Activated CD4-positive, alpha-beta T cell treated with anti-CD3 and anti-CD28 coated beads for 36 hours (primary cell): ENCODE measurements around the gene TRDMT1. TPM values are rescaled to one million over a fixed set of nuclear protein-coding genes. Genes with fewer than 3 reads are reported as not detected.

ENCODE experiments used
- ATAC-seq: fragments of 200-7000 bp; cut with Tn5 transposase; one replicate; pipeline ENCODE4 v1.10.0; 2021; ENCODE audit warnings: mild to moderate bottlenecking, moderate library complexity
- CTCF ChIA-PET: fragments of 350-600 bp; sonication (Branson Sonifier 250); formaldehyde crosslinking; loops from one replicate; lab custom pipeline; 2021; ENCODE audit warnings: antibody characterized with exemption; lab: Charles Lee
- POLR2A ChIA-PET: fragments of 350-600 bp; sonication (Branson Sonifier 250); formaldehyde crosslinking; loops from one replicate; lab custom pipeline; 2021; ENCODE audit warnings: antibody characterized with exemption, inconsistent platforms; lab: Charles Lee
- DNase-seq: peaks from one replicate; pipeline ENCODE4 v3.0.0-alpha.2; 2020
- H3K27ac Mint-ChIP-seq: one replicate; pipeline ENCODE4 v1.8.0; 2021; ENCODE audit warnings: mixed read lengths
- H3K27me3 Mint-ChIP-seq: one replicate; pipeline ENCODE4 v1.8.0; 2021; ENCODE audit warnings: mixed read lengths
- H3K36me3 Mint-ChIP-seq: one replicate; pipeline ENCODE4 v1.8.0; 2021; ENCODE audit warnings: low read depth, mixed read lengths
- H3K4me1 Mint-ChIP-seq: one replicate; pipeline ENCODE4 v1.8.0; 2021; ENCODE audit warnings: mixed read lengths
- H3K4me3 Mint-ChIP-seq: one replicate; pipeline ENCODE4 v1.8.0; 2021; ENCODE audit warnings: mild to moderate bottlenecking, moderate library complexity, mixed read lengths
- H3K9me3 Mint-ChIP-seq: one replicate; pipeline ENCODE4 v1.8.0; 2021; ENCODE audit warnings: low read depth, mixed read lengths
- intact Hi-C, 2 experiments: fragments of 100-400 bp; cut with DNase I in 1 of 2; cut with micrococcal nuclease in 1 of 2; formaldehyde crosslinking; loops; one replicate each; pipeline versions ENCODE4 v1.14.2 to v1.15.1; 2022 to 2024; cut with DNase I, micrococcal nuclease
- total RNA-seq, 2 experiments: library from RNA; stranded (reverse); gene quantifications; one replicate each; pipeline ENCODE4 v1.2.3, GENCODE V29; 2021

The TRDMT1 gene
- total RNA-seq, 2 experiments from 2014 or later: 6.6 to 11.6 TPM

DNA sequence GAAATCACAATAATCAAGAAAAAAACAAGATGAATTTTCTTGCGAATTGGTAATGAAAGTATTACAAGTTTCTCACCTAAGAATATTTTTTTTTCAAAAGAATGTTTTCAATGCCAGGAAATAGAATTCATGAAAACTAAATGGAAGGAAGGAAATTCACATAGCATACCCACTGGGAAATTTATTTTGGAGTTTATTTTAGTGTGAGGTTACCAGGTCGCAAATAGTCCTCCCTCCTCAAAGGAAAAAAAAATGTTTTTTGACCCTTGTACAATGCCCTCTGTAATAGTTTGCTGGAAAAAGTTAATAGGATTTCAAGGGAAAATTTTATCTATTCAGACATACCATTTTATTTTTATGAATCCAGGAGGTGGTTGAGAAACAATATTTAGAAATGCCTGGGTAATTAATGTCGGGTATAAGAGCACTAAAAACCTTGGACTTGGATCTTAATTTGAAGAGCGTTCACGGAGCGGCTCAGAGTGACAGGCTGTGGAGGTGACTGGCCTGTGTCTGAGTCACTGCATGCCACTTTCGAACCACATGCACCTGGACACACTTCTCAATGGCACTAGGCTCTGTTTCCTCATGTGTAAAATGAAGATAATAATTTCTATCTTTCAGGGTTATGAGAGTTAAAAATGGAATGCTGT lies 100.1 kb downstream of the TRDMT1 start:
- DNase-seq: no peak
- intact Hi-C loops: no loop called here
- peaks cover 3% of the 10 kb centered on the region for H3K36me3 Mint-ChIP-seq
- ATAC-seq: no peak
- H3K4me3 Mint-ChIP-seq: no peak overlapping the region
- POLR2A ChIA-PET: no interaction called here
- H3K27me3 Mint-ChIP-seq: no peaks in the 10 kb centered on the region
- CTCF ChIA-PET: no interaction called here
- H3K4me1 Mint-ChIP-seq: no peaks in the 10 kb centered on the region
- H3K27ac Mint-ChIP-seq: no peak overlapping the region
- H3K9me3 Mint-ChIP-seq: no peaks in the 10 kb centered on the region

DNA sequence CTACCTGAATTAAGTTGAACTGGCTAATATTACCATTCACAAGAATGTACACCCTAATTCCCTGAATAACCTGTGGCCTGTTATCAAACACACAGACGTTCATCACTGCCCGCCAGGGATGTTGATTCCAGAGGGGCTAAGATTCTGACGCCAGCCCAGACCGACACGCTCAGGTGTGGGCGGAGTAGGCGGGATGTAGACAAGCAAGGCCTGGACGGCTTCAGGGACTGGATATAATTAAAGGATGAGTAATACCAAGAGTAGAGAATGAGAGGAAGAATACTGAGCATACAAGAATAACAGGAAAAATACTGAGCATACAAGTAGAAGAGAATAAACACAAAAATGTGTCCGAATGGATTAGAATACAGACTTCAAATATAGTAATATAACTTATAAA lies 100.9 kb downstream of the TRDMT1 start:
- no peaks in the 10 kb centered on the region for H3K4me1 Mint-ChIP-seq

DNA sequence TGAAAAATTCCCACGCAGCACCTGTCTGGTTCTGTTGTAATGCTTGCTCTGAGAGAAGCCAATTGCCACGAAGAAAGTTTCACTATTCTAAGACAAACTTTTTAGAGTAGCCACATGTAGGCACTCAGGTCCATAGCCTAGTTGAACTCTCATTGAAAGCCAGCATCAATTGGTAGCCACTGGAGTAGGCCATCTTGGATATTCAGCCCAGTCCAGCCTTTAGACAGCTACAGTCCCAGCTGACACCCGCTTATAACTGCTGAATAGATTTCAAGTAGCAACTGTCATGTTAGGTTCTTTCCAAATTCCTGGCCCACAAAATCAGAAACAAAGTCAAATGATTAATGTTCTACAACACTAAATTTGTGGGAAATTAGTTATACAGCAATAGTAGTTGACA lies 103.5 kb downstream of the TRDMT1 start:
- ChIA-PET CTCF (interaction anchor here (0.8 kb wide), 1 partner anchor 9 kb away, joined by 3 read pairs; no protein-coding TSS in a partner anchor), POLR2A (no interaction called here)
- Mint-ChIP-seq H3K4me1 (no peaks in the 10 kb centered on the region), H3K9me3 (peaks cover 7% of the 10 kb centered on the region), H3K27ac (no peak overlapping the region), H3K27me3 (no peaks in the 10 kb centered on the region), H3K36me3 (peaks cover 5% of the 10 kb centered on the region), H3K4me3 (no peak overlapping the region)
- intact Hi-C loops: no loop called here
- DNase-seq: no peak
- no peak for ATAC-seq

More for the DNA sequence above, 100.9 kb downstream of the TRDMT1 start:
- Mint-ChIP-seq H3K36me3 (peaks cover 5% of the 10 kb centered on the region), H3K4me3 (no peak overlapping the region), H3K9me3 (no peaks in the 10 kb centered on the region), H3K27ac (no peak overlapping the region), H3K27me3 (no peaks in the 10 kb centered on the region)
- ChIA-PET POLR2A (no interaction called here), CTCF (no interaction called here)
- no peak for DNase-seq
- intact Hi-C loops: no loop called here
- no peak for ATAC-seq

Other genes with a start within 250 kb of the TRDMT1 start
- under 1 TPM; 0.25 to 0.43 TPM for gene CUBN, start 71.9 kb downstream of the TRDMT1 start, total RNA-seq
- 100 to 1,000 TPM; 334 to 396 TPM for gene VIM, start 26.6 kb upstream of the TRDMT1 start, total RNA-seq